Stimulated activated CD8-positive, alpha-beta memory T cell treated with anti-CD3 and anti-CD28 coated beads, Interleukin-15, amount 100 ng/mL, for 1 hour (primary cell): Measurements from ENCODE around the gene FAT1.

ENCODE experiments used
- DNase-seq: peaks from one replicate; pipeline ENCODE4 v3.0.0-alpha.2; 2020; ENCODE audit warnings: low read depth

The FAT1 gene

GRCh38 chr4:186606591-186606992, 117.1 kb downstream of the FAT1 start:
- DNase-seq, result no peak

DNA sequence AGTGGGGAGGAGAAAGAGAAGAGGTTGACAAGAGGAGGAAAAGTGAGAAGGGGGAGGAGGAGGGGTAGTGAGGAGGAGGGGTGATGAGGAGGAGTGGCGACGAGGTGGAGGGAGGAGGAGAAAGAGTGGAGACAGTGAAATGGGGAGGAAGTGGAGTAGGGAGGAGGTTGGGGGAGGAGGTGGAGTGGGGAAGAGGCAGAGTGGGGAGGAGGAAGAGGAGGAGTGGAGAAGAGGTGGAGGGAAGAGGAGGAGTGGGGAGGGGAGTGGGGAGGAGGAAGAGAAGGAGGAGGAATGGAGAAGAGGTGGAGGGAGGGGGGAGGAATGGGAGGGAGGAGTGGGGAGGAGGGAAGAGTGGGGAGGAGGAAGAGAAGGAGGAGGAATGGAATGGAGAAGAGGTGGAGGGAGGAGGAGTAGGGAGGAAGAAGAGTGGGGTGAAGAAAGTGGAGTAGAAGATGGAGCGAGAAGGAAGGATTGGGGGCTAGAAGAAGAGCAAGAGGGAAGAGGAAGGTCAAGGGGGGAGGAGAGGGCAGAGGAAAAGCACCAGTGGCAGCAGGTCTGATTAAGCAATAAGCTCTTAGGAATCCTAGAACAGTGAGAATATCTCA, 118.3 kb downstream of the FAT1 start:
- no peak for DNase-seq

DNA sequence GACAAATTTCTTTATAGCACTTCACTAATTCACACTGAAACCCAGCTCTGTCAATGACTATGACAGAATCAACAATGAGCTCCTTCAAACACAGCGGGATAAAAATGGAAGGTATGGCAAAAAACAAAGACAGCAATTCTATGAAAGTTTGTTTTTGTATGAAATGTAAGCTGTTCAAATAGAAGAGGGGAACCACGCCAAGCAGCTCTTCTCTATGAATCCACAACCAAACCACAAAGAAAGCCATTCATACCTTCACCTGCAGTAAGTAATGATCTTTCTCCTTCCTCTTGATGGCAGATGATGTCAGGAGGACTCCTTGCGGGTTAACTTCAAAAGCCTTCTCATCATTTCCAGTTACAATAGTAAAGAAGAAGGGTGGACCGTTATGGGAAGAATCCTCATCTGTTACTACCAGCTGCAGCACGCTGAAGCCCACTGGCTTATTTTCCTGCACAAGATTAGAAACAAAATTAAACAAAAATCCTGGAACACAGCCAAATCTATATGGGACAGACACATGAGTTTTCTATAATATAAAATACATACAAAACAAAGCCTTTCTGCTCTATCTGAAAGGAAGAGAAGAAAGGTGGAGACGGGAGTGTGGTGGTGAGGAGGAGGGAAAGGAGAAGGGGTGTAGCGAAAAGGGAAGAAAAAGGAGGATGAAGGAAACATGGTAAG, 119.4 kb downstream of the FAT1 start:
- no peak for DNase-seq

DNA sequence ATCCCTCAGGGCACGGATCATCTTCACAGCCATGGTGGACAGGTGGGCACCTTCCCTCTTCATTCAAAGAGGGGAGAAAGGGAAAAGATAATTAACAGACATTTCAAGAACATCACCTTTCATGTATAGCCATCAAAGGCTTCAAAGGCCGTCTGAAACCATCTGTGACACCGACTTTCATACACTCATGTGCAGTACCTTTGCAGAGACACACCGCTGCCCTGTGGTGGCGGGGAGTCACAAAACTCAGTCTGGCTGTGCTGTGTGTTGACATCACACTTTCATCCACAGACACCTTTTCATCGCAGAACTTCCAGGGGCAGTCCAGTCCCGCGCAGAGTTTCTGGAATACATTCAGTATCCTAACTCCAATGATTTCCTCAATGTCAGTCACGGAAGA, 120.7 kb downstream of the FAT1 start:
- no peak for DNase-seq

DNA sequence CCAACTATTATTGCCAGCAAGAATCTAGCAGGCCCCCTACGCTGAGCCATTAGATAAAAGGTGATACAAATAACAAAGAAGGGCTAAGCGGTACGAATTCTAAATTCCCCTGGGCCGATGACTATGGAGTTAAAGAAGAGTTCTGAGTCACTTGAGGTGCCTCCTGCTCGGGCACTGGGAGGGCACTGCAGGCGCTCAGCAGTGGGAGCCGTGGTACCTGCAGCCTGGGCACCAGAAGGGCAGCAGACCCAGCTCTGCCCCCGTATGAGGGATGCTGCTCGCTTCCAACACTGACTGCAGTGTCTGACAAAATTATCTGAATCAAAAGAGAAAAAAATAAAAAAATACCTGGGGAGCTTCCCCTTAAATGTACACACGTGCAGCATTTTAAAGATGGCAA, 124.2 kb downstream of the FAT1 start:
- DNase-seq, result no peak

DNA sequence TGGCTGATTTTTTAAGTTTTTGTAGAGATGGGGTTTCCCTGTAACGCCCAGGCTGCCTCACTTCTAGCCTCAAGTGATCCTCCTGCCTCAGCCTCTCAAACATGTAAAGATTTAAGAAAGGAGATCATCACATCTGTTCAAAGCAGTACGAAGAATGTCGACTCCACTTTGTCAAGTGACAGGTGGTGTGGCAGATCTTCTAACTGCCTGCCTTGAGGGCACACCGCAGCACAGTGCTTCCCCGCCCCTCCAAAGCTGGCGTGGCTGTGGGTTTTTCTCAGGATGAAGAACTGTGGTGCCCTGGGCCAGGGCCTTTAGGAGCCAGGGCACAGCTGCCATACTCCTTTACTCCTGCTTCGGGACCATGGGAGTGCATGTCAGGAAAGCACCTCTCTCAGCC, 125.0 kb downstream of the FAT1 start:
- no peak for DNase-seq

- DNase-seq, result no peak
Observed at GRCh38 chr4:186596850-186597390, 126.7 kb downstream of the FAT1 start.

GRCh38 chr4:186596346-186596745, 127.3 kb downstream of the FAT1 start:
- DNase-seq, result no peak

- DNase-seq, result no peak
Observed at GRCh38 chr4:186593587-186593973, 130.1 kb downstream of the FAT1 start.

DNA sequence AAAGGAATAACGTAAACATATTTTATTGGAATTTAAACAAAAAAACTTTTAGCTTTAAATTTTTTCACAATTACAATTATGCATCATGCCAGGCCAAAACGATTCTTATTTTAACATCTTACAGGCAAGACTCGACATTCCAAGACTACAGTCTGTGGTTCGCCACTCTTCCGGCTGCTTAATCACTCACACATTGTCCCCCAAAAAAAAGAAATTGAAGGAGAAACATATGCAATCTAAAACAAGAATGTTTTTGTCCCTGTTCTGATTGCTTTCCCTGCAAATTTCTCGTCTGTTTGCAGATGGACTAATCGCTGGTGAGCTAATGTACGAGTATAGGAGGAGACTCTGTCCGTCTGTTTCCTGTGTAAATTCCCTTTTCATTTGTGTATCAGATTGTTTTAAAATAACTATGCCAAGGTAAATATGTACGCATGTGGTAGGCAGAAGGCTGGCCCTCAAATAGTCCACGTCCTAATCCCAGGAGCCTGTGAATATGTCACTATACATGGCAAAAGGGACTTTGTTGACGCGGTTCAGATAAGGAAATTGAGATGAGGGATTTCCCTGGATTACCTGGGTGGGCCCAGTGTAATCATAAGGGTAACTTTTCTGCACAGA, 130.6 kb downstream of the FAT1 start:
- no peak for DNase-seq

DNA sequence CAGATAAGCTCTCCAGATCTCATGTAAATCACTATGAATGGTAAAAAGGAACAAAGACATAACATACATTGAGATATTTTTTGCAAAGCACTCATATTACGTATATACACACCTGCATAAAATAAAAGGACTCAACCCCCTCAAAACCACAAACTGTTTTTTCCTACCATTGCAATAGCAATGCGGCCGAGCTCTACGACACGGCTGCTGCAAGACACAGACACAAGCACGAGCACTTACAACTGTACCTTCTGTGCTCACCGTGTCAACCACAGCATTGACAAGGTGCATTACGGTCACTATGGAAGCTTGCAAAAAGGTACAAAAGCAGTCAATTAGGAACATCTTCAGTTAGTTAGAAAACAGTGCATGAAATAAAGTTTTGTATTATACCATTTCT, 131.2 kb downstream of the FAT1 start:
- DNase-seq, result no peak

DNA sequence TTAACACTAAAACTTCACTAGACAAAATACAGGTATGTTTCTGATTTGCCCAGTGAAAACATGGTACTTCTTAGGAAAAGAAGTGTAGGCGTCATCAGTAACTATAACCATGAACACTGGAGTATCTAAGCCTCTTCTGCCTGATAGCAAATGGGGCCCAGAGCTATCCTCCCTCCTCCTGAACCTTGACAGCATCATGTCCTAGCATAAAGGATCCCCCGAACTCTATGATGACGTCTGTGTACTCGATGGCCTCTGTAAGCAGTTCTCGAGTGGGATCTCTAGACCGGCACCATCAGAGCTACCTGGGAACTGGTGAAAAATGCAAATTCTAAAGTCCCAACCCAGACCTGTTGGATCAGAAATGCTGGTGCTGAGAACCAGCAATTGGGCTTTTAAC, 132.0 kb downstream of the FAT1 start:
- no peak for DNase-seq

DNA sequence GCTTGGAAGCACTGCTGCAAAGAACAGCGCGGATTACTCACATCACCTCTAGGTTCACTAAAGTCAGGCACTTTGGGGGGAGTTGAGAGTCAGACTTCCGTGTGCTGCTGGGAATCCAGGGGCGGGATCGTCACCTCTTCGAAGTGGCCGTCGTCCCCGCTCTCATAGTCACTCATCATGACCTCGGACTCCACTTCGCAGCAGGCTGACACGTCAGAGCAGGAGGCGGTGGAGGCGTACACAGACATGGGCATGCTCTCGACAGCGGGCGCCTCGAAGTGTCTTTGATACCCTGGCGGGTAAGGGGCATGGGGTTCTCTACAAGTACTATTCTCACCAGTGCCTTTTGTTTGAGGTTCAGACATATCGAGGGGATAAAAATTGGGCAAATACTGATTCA, 135.2 kb downstream of the FAT1 start:
- no peak for DNase-seq

GRCh38 chr4:186587416-186588018, 136.1 kb downstream of the FAT1 start:
- DNase-seq, result peak; percentile 32

DNA sequence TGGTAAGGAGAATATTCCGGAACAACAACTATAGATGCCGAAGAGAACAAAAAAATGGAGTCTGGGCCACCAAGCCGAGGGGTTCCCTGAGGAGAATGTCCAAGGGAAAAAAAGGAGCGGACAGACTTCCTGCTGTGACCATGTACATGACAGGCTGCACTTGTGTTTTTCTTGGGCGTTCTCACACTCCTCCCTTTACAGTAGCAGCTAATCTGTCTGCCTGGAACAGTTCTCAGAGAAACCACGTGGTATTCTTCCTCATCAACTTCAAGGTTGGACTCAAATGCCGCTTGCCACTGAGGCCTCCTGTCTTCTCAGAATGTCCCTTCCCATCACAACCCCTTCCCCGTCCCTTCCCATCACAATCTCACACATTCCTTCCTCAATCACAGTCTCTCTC, 137.5 kb downstream of the FAT1 start:
- DNase-seq, result no peak

DNA sequence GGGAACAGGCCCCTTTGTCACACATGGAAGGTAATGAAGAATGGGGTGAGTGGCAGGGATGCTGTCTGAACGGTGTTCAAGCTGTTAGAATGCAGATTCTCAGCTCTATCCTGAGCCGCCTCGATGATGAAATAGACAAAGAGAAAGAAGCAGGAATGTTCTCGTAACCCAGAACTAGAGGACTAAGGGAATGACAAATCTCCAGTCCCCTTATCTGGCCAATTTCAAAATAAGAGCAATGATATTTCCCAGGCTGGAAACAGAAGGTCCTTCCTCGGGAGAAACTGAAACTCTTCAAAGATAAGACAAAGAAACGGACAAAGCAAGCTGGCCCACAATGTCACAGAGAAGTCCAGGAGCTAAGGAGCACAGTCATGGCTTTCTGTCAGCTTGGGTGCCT, 138.7 kb downstream of the FAT1 start:
- no peak for DNase-seq

GRCh38 chr4:186581421-186581820, 142.2 kb downstream of the FAT1 start:
- DNase-seq, result no peak

- no peak for DNase-seq
Observed at GRCh38 chr4:186580669-186581068, 143.0 kb downstream of the FAT1 start.

DNA sequence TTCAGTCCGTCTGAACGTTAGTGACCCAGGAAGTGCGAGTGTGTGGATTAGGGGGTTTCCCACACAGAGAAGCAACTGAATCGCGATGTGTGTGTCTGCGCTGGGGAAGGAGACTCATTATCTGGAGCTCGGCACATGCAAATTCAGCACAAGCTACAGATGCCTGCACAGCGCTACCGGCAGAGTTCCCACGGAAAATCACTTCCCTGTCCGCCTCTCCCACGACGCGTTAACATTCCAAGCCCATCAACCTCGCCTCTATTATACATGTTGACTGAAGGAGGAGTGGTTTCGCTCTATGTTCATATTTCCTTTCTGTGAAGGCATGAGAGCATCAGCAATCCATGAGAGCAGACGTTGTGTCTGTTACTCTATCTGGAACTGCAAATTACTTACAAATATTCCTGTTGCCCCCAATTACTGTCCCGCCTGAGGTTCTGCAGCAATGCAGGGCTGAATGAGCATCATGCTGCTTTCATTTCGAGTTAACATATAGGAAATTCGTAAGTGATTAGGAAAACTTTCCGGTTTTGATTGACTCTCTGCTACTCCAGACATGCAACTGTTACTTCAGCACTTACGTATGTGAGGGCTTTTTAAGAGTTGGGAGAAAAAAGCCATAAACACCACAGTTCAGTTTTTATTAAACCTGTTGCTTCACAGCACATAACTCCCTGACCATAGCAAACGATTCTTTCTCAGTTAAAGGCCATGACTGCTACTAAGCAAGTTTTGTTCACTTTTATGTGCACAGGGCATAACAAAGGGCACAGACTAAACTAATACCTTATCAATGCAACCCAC, 153.3 kb downstream of the FAT1 start:
- no peak for DNase-seq

DNA sequence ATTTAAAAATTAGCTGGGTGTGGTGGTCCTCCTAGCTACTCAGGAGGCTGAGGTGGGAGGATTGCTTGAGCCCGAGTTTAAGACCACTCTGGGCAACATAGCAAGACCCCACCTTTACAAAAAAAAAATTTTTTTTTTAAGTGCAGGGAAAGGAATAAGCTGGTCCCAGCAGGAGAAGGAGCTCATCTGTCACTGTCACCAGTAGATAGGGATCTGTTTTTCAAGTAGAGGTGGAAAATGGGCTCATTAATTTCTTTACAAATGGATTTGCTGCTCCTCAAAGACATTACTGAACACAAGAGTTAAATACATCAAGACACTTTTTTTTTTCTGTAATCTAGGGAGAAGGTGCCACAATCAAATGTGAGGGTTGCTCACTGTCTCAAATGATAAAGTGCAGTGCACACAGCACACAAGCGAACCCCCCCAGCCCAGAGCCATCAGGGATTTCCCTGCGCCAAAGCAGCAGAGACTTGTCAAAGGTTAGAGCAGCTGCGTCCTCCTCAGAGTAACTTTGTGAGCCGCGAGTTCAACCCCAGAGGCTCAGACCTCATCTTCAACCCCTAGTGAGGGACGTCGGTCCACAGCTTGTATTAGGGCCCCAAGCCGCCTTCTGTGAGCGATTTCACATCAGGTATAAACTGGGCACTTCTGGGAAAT, 154.0 kb downstream of the FAT1 start:
- no peak for DNase-seq

DNA sequence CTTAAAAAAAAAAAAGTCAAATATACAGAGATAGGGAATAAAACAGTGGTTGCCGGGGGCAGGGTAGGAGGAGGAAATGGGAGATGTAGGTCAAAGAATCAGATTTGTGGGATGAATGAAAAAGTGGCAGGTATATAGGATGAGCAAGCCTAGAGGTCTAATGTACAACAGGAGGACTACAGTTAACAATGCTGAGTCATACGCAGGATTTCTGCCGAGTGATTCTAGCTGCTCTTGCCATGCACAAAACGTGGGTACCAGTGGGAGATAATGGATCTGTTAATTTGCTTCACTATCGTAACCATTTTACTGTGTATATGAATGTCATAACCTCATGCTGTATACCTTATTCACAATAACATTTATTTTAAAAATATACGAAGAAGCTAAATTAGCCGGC, 157.6 kb downstream of the FAT1 start:
- DNase-seq, result no peak

GRCh38 chr4:186563761-186564160, 159.9 kb downstream of the FAT1 start:
- no peak for DNase-seq
